Activated naive CD8-positive, alpha-beta T cell treated with anti-CD3 and anti-CD28 coated beads for 36 hours (primary cell): ENCODE data around the gene RANBP3. TPM values are rescaled to one million over a fixed set of nuclear protein-coding genes. Genes with fewer than 3 reads are reported as not detected.
A peak's percentile ranks its signal among the peaks of the same experiment; 100 is the strongest.
"Not testable (repeated sequence)": the region's sequence is repeated elsewhere in the genome, so short reads cannot be mapped to it uniquely, and the experiment has no call there.

ENCODE experiments used
- DNase-seq: peaks from one replicate; pipeline ENCODE4 v3.0.0; 2021
- H3K27ac Mint-ChIP-seq: one replicate; pipeline ENCODE4 v1.8.0; 2022; ENCODE audit warnings: mild to moderate bottlenecking, moderate library complexity, mixed read lengths
- H3K27me3 Mint-ChIP-seq: one replicate; pipeline ENCODE4 v1.8.0; 2022; ENCODE audit warnings: mild to moderate bottlenecking, mixed read lengths
- H3K36me3 Mint-ChIP-seq: one replicate; pipeline ENCODE4 v1.8.0; 2021; ENCODE audit warnings: mild to moderate bottlenecking, mixed read lengths
- H3K4me1 Mint-ChIP-seq: one replicate; pipeline ENCODE4 v1.8.0; 2021; ENCODE audit warnings: mixed read lengths
- H3K4me3 Mint-ChIP-seq: one replicate; pipeline ENCODE4 v1.8.0; 2022; ENCODE audit warnings: mild to moderate bottlenecking, moderate library complexity, mixed read lengths
- H3K9me3 Mint-ChIP-seq: one replicate; pipeline ENCODE4 v1.8.0; 2022; ENCODE audit warnings: mixed read lengths
- total RNA-seq, 2 experiments: library from RNA; stranded (reverse); gene quantifications; one replicate each; pipeline ENCODE4 v1.2.3, GENCODE V29; 2021

Gene RANBP3, protein sequence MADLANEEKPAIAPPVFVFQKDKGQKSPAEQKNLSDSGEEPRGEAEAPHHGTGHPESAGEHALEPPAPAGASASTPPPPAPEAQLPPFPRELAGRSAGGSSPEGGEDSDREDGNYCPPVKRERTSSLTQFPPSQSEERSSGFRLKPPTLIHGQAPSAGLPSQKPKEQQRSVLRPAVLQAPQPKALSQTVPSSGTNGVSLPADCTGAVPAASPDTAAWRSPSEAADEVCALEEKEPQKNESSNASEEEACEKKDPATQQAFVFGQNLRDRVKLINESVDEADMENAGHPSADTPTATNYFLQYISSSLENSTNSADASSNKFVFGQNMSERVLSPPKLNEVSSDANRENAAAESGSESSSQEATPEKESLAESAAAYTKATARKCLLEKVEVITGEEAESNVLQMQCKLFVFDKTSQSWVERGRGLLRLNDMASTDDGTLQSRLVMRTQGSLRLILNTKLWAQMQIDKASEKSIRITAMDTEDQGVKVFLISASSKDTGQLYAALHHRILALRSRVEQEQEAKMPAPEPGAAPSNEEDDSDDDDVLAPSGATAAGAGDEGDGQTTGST
- 100 to 1,000 TPM in 1 of 2 experiments, 10 to 100 TPM in 1; 94.0 to 109 TPM for total RNA-seq

DNA sequence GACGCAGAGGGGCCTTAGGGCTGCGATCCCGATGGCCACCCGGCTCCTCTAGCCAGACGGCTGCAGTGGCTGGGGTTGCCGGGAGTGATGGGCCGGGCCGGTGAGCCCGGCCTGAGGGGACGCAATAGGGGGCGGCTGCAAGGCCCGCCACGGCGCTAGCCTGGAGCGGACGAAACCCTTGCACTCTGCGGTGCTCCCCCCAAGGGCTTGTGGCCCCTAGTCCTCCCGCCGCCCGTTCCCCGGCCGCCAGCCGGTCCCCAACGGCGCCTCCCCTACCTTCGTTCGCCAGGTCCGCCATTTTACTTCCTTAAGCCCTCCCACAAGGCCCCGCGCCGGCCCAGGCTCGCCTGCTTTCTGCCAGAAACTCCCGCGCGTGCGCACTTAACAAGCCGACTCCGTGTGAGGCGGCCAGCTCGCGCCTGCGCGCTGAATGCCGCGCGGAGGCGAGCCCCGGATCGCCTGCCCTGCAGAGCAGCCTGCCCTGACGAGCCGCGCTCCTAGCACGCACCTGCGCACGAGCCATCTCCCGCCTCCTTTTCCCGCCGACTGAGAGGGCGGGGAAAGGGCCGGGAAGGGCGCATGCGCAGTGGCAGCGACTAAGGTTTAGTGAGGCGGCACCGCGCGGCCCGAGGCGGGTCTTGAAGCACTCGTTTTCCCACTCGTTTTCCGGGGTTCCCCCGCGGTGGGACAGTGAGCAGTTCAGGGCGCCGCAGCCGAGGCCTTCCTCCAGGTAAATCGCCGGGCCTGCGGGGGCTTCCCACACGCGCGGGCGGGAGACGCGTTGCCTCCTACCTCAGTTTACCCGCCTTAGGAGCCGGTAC, at the start of gene RANBP3:
TSS of gene RANBP3 (minus strand) at position 356 of the 821 bp plus-strand sequence. CDS start at position 298, 58 bp downstream.
- Mint-ChIP-seq H3K9me3 (no peaks in the 10 kb centered on the region), H3K4me3 (peak within 1 kb of the TSS; percentile 99), H3K27ac (peak within 1 kb of the TSS; percentile 96), H3K4me1 (peaks cover 57% of the 10 kb centered on the region), H3K36me3 (peaks cover 45% of the 10 kb centered on the region), H3K27me3 (no peaks in the 10 kb centered on the region)
- DNase-seq = peak; percentile 100

DNA sequence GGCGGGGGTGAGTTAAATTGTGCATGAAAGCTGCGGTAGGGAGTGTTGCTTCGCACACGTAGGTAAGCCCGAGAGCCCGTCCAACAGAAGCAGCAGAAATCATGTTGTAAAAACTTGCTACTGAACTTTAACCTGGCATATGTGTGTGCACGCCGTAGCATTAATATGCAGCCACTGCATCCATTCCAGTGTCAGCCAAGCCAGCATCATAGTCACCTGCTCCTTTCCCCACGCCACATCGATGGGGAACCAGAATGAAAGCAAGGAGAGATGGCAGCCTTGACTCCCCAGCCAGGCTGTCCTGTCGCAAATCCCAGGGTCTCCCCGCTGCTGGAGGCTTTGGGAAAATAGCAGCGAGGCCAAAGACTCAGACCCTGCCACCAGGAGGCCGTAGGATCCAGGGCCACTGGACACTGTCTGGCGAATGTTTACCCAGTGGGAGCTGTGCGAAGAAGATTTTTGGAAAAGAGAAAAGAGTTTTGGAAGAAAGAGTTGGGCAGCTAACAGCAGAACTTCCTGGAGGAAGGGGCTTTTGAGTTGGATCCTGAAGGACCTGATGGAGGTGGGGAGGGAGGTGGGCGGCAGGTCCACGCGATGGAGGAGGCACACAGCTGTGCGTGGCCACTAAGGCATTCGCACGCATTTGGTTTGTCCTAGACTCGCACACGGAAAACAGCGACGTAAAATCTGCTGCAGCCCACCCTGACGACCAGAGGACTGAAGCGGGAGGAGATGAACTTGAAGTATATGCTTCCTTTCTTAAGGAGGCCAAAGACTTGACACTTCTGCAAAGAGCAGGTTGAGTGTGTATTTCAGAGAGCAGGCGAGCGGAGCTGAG, 48.7 kb upstream of the RANBP3 start:
- DNase-seq = no peak
- H3K27ac Mint-ChIP-seq = no peak overlapping the region
- no peaks in the 10 kb centered on the region for H3K9me3 Mint-ChIP-seq

DNA sequence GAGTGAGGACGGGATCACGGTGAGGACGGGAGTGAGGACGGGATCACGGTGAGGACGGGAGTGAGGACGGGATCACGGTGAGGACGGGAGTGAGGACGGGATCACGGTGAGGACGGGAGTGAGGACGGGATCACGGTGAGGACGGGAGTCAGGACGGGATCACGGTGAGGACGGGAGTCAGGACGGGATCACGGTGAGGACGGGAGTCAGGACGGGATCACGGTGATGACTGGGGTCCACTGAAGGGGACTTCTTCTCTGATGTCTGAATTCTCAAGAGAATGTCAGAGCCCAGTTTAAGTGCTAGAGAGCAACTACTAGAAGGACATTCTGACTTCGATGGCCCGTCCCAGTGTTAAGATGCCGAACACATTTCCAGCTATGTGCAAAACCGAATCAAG, 46.8 kb upstream of the RANBP3 start:
- H3K4me1 Mint-ChIP-seq, H3K27ac Mint-ChIP-seq, H3K4me3 Mint-ChIP-seq, DNase-seq, H3K36me3 Mint-ChIP-seq, H3K9me3 Mint-ChIP-seq: not testable (repeated sequence)
- peaks cover 10% of the 10 kb centered on the region for H3K27me3 Mint-ChIP-seq

More for the DNA sequence above, 48.7 kb upstream of the RANBP3 start:
- Mint-ChIP-seq H3K36me3 (no peaks in the 10 kb centered on the region), H3K27me3 (no peaks in the 10 kb centered on the region), H3K4me3 (no peak overlapping the region), H3K4me1 (peaks cover 8% of the 10 kb centered on the region)

DNA sequence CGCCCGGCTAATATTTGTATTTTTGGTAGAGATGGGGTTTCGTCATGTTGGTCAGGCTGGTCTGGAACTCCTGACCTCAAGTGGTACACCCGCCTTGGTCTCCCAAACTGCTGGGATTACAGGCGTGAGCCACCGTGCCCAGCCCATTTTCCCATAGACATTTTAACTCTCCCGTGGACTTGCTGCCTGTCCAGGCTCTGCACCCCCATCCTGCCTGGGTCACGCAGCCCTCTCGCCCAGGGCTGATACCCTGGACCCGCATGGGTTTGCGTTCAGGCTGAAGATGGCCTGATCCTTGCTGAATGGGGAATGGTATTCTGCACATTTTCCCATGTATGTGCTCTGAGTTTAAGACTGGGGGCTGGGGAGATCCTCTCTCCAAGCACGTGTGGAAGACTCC, 46.0 kb upstream of the RANBP3 start:
- Mint-ChIP-seq H3K4me3 (no peak overlapping the region), H3K4me1 (peaks cover 4% of the 10 kb centered on the region), H3K27me3 (peaks cover 10% of the 10 kb centered on the region), H3K36me3 (no peaks in the 10 kb centered on the region), H3K27ac (no peak overlapping the region), H3K9me3 (no peaks in the 10 kb centered on the region)
- no peak for DNase-seq

DNA sequence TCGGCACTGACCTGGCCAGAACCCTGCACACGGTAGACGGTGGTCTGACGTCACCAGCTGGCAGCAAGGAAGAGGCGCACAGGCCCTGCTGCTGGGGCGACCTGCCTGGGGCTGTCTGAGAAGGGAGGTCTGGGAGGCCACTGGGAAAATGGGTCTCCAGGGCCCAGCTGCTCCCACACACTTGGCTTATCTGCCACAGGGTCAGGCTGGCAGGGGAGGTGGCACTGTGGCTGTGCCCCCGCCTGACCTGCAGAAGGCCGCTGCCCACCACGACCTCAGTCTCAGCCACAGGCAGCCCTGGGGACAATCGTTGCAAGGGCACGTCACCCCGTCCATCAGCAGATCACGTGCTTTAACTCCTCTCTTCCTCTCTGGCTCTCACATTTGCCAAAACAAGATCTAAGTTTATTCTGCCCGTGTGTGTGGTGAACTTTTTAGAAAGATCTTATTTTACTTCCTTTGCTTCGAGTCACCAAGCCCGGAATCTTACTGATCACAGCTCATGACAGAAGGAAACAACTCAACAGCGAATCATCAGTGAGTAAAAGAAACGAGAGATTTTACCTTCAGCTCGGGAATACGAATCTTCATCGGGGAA, 45.2 kb upstream of the RANBP3 start:
- Mint-ChIP-seq H3K27me3 (peaks cover 10% of the 10 kb centered on the region), H3K4me1 (peaks cover 4% of the 10 kb centered on the region), H3K9me3 (no peaks in the 10 kb centered on the region), H3K36me3 (no peaks in the 10 kb centered on the region), H3K4me3 (no peak overlapping the region), H3K27ac (no peak overlapping the region)
- DNase-seq = no peak

DNA sequence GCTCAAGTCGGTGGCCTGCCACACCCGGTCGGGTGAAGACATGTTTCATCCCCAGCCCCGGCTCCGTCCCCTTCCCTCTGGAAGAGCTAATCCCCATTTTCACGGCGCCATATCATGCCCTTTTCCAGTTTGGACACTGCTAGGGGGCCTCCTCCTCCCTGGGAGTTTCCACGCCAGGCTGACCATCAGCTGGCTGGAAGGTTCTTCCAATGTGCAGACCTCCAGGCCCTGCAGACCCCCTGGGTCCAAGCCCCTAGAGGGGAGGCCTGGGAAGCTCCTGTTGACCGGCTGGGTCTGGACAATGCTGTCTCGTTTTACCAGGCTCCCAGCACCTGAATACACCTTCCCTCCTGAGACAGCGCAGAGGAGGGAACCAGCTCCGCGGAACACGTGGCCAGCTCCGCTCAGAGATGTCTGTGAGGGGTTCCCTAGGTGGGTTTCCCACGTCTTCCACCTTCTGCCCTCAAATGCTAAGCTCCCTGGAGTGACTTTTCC, 44.7 kb upstream of the RANBP3 start:
- Mint-ChIP-seq H3K4me3 (no peak overlapping the region), H3K27me3 (peaks cover 10% of the 10 kb centered on the region), H3K4me1 (peaks cover 4% of the 10 kb centered on the region), H3K9me3 (no peaks in the 10 kb centered on the region), H3K27ac (no peak overlapping the region), H3K36me3 (no peaks in the 10 kb centered on the region)
- no peak for DNase-seq

DNA sequence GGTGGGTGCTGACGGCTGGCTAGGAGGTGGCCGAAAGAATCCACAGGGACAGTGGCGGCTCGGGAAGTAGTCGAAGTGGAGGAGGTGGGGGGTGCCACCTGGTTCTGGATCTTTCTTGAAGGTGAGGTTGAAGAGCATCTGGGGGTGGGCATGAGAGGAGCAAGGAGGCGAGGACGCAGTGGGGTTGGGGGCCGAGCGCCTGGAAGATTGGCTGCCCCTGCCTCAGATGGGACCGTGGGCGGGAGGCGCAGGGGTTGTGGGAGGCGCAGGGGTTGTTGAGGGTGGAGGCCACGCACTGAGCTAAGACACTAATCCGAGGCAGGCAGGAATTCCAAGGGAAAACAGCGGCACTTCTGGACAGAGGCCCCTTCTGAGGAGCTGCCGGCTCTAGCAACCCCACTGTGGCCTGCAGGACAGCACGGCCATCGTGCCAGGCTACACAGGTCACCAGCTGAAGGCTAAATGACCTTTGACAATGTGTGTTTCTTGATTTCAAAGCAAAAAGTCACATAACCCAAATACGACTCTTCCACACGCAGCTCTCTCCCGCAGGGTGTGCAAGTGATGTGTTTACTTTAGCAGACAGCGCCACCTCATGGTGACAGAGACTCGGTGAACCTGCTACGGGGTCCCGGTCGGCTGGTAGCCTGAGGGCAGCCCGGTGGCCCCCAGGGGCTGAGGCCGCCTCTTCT, 44.1 kb upstream of the RANBP3 start:
- DNase-seq = peak; percentile 77
- H3K4me1 Mint-ChIP-seq = peaks cover 4% of the 10 kb centered on the region
- no peak overlapping the region for H3K4me3 Mint-ChIP-seq
- H3K27me3 Mint-ChIP-seq = peaks cover 10% of the 10 kb centered on the region
- no peaks in the 10 kb centered on the region for H3K36me3 Mint-ChIP-seq
- H3K9me3 Mint-ChIP-seq = no peaks in the 10 kb centered on the region
- H3K27ac Mint-ChIP-seq = no peak overlapping the region

DNA sequence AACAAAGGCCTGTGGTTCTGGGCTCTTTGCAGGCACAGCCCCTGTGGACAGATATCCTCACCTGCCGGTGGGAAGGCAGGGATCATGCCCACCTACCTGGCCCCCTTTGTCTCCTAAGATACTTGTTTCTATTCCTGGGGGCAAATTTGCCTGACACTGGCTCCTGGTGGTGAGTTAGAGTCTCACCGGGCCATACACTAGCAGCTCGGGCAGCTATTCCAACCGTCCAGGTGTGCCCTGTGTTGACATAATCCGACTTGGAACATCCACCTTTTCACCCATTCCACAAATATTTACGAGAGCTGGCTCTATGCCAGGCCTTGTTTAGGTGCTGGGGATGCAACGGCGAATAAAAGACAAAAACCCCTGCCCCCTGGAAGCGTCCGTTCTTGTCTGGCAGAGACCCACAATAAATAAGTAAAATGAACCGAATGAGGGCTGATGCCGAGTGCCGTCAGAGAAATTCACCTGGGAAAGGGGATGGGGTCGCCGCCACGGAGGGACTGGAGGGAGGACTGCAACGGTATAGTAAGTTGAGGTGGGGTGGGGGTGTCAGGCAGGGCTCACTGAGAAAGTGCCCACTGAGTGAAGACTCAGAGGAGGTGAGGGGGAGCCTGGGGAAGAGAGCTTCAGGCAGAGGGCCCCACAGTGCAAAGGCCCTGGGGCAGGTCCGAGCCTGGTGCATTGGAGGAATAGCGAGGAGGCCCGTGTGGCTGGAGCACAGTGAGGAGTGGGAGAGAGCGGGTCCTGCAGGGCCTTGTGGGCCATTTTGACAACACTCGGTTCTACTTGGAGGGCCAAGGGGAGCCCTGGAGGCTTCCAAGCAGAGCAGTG, 43.2 kb upstream of the RANBP3 start:
- no peaks in the 10 kb centered on the region for H3K9me3 Mint-ChIP-seq
- DNase-seq = no peak
- H3K27ac Mint-ChIP-seq = no peak overlapping the region

DNA sequence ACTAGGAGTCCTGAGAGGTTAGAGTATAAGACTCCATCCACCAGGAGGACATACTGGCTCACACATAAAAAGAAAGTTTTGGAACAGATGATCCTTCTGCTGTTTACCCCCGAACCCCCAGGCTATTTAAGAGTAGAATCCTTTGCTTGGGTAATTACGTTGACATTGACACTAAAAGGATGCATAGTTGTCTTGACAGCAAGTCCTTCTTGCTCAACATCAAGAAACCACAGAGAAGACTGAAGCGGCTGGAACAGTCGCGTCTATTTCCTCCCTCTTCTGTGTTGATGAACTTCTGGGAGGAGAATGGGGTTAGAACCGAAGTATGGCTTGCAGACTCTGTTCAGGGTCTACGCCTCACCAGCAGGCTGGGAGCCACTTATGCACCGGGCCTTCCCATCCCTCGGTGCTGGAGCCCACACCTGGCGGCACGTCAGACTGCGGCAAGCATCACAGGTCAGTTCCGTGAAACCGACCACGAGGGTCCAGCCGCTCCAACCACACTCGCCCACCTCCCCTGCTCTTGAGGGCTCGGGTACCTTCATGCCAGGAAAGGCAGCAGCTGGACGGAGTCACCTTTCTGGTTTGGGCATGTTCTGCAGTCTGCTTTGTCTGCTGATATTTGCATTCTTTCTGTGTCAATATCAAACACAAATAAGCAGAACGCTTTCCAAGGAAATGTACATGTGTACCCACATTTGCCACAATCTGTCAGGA, 42.4 kb upstream of the RANBP3 start:
- H3K27ac Mint-ChIP-seq = no peak overlapping the region
- no peaks in the 10 kb centered on the region for H3K36me3 Mint-ChIP-seq
- no peak for DNase-seq
- H3K9me3 Mint-ChIP-seq = no peaks in the 10 kb centered on the region
- no peak overlapping the region for H3K4me3 Mint-ChIP-seq
- H3K27me3 Mint-ChIP-seq = peaks cover 10% of the 10 kb centered on the region
- peaks cover 4% of the 10 kb centered on the region for H3K4me1 Mint-ChIP-seq

More for the DNA sequence above, 43.2 kb upstream of the RANBP3 start:
- Mint-ChIP-seq H3K27me3 (peaks cover 10% of the 10 kb centered on the region), H3K36me3 (no peaks in the 10 kb centered on the region), H3K4me1 (peaks cover 4% of the 10 kb centered on the region), H3K4me3 (no peak overlapping the region)

DNA sequence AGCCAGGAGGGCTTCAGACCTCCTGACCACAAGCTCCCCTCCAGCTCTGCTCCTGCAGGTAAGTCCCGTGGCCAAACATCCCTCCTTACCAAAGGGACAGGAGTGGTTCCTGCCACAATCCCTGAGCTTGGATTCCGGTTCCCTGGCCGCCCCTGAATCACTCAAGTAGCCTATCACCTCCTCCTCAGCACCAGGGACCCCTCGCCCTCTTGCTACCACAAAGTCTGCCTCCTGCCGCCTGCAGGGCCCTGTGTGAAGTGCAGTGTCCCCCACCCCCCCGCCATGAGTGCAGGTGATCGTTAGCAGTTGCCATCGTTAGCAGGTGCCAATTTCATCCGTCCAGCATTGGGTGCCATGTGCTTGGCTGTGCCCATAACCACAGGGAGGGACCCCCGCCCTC, 40.8 kb upstream of the RANBP3 start:
- Mint-ChIP-seq H3K4me1 (peaks cover 4% of the 10 kb centered on the region), H3K4me3 (no peak overlapping the region), H3K27ac (no peak overlapping the region), H3K27me3 (peaks cover 10% of the 10 kb centered on the region), H3K9me3 (no peaks in the 10 kb centered on the region), H3K36me3 (no peaks in the 10 kb centered on the region)
- no peak for DNase-seq

DNA sequence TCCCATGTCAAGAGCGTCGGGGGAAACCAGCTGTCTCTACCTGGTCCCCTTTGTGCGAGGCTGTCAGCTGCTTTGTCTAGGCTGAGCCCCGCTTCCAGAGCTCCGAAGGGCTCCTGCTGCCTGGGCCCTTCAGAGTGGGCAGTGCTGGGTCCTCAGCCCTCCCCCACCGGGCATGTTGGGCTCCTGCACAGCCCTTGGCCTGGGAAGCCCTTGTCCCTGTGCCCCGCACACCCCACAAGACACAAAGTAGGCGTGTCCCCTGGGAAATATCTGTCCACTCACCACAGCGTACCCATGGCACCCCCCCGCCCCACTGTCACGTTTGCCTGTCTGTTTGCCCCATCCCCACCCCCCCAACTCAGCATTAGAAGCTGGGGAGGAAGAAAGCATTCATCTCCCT, 39.6 kb upstream of the RANBP3 start:
- Mint-ChIP-seq H3K9me3 (no peaks in the 10 kb centered on the region), H3K4me3 (no peak overlapping the region), H3K27ac (no peak overlapping the region), H3K36me3 (no peaks in the 10 kb centered on the region), H3K4me1 (peaks cover 4% of the 10 kb centered on the region), H3K27me3 (peaks cover 10% of the 10 kb centered on the region)
- DNase-seq = no peak

DNA sequence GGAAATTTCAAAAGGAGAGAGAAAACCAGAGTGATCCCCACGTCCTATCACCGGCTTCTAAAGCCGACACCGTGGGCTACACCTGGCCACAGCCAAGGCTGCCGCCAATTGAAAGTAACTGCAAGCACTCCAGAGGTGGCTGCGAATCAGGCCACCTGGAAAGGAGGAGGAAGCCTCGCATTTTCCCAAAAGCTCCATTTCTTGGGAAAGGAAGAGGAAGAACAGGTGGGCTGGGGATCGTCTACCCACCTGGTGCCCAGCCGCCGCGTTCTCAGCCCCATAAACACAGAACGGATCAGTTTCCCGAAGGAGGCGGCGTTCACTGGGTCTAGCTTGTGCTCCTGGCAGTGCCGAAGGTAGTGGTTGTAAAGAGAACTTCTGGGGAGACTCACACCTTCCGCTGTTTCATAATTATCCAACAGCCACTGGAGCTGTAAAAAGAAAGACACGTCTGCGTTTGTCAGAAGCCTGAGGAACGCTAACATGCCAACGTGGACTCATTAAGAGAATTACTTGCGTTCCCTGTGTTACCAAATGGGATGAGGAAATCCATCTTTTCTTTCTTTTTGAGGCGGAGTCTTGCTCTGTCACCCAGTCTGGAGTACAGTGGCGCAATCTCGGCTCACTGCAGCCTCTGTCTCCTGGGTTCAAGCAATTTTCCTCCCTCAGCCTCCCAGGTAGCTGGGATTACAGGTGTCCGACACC, 38.1 kb upstream of the RANBP3 start:
- Mint-ChIP-seq H3K9me3 (no peaks in the 10 kb centered on the region), H3K36me3 (no peaks in the 10 kb centered on the region), H3K27ac (no peak overlapping the region), H3K4me3 (no peak overlapping the region), H3K27me3 (peaks cover 5% of the 10 kb centered on the region), H3K4me1 (no peaks in the 10 kb centered on the region)
- no peak for DNase-seq
